Small intestine (tissue), 7 donors: ENCODE data around the gene TNS2. TPM values are rescaled to one million over a fixed set of nuclear protein-coding genes. Genes with fewer than 3 reads are reported as not detected.
"Not testable (repeated sequence)": the region's sequence is repeated elsewhere in the genome, so short reads cannot be mapped to it uniquely, and the experiment has no call there.

ENCODE experiments used
- DNase-seq, 2 donors: peaks; one replicate each; pipeline versions ENCODE4 v3.0.0 to v3.0.0-alpha.2; 2013
- FAIRE-seq: peaks from 2 replicates; lab custom pipeline; 2012; peaks lifted over from hg19 to GRCh38; lab: Jason Lieb, UNC
- H3K27ac ChIP-seq, 3 donors: one replicate each; pipeline ENCODE4 v1.5.1; 2013; ENCODE audit warnings: low read length in 2 of 3, mild to moderate bottlenecking in 2 of 3, control low read depth in 1 of 3, inconsistent platforms in 1 of 3, low read depth in 1 of 3, moderate library complexity in 1 of 3
- H3K27me3 ChIP-seq, 3 donors: one replicate each; pipeline ENCODE4 v1.6.1; 2013; ENCODE audit warnings: low read length in 3 of 3, inconsistent platforms in 1 of 3; ENCODE audit not compliant: control insufficient read depth in 3 of 3, insufficient read depth in 3 of 3
- H3K36me3 ChIP-seq, 3 donors: one replicate each; pipeline ENCODE4 v1.6.1; 2013; ENCODE audit warnings: low read length in 3 of 3, inconsistent platforms in 1 of 3, low read depth in 1 of 3, mild to moderate bottlenecking in 1 of 3, moderate library complexity in 1 of 3; ENCODE audit not compliant: control insufficient read depth in 3 of 3, insufficient read depth in 2 of 3
- H3K4me1 ChIP-seq, 3 donors: one replicate each; pipeline ENCODE4 v1.6.1; 2013; ENCODE audit warnings: low read length in 2 of 3, inconsistent platforms in 1 of 3, low read depth in 1 of 3, mild to moderate bottlenecking in 1 of 3, moderate library complexity in 1 of 3; ENCODE audit not compliant: control insufficient read depth in 3 of 3, insufficient read depth in 2 of 3
- H3K4me3 ChIP-seq, 3 donors: one replicate each; pipeline ENCODE4 v1.5.1; 2013; ENCODE audit warnings: low read length in 3 of 3, control low read depth in 1 of 3, inconsistent platforms in 1 of 3, low read depth in 1 of 3, mild to moderate bottlenecking in 1 of 3, moderate library complexity in 1 of 3
- H3K9me3 ChIP-seq, 2 donors: one replicate each; pipeline ENCODE4 v1.6.1; 2013; ENCODE audit warnings: low read depth in 1 of 2, low read length in 1 of 2; ENCODE audit not compliant: control insufficient read depth in 2 of 2, insufficient read depth in 1 of 2
- WGBS, 3 donors: extraction: QIAGEN DNeasy Blood & Tissue Kit; methylation state at CpG; one replicate each; pipeline ENCODE4 v1.1.7; 2013; 5-methylcytosine and 5-hydroxymethylcytosine counted together
- polyA plus RNA-seq, 4 donors: library from polyadenylated mRNA; stranded (reverse) in 3 of 4; unstranded in 1 of 4; fragments of 200-250 nt in 3 of 4; fragments of 120-200 nt in 1 of 4; gene quantifications; one replicate each; pipeline versions ENCODE4 v1.2.1 to v1.2.3, GENCODE V29; 2013
- donor health status: healthy with polysubstance abuse.
- donor health status: control.
- donor health status: control.
- donor health status: Bipolar disorder and iron deficiency.
- donor health status: healthy.

Gene TNS2
- polyA plus RNA-seq, 4 donors, result 5.8 to 52.9 (median 25.0) TPM

DNA sequence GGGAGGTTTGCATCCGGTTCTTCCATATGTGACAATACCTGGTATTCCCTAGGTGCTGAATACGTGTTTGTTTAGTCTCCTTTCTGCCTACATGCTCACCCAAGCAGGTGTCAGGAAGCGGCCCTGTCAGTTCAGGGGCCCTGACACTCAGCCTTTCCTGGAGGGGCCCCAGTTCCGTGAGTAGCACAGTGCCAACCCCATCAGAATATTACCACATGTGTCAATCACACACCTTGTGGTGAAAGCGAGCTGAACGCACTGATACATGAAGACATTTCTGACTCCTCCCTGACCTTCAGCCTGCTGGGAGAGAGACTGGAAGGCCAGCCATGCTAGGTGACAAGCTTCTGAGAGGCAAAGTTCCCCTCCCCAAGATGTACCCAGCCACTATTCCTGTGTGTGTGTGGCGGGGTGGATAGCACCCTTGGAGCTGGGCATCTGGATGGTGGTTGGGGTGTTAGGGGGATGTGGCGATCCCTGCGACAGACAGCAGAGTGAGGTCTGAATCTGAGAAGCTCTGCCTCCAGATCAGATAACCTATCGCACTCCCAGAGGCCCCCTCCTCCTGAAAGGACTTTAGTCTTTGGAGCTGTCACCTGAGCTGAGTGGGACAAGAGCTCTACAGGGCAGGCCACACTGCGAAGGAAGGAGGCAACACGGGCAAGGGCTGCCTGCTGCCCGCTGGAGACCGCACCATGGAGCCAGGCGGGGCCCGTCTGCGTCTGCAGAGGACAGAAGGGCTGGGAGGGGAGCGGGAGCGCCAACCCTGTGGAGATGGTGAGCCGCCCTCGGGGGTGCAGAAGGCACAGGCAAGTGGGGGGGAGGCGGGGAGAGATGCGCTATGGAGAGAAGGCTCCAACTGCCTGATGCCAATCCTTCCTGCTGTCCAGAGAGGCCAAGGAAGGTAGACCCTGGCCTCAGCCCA is 53.3 kb downstream of the TNS2 start, which contains the start of gene SOAT2:
Gene SOAT2, plus strand, starts transcription at position 604 of the 925 bp plus-strand sequence. Its CDS starts 92 bp downstream, at position 696.
- H3K9me3 ChIP-seq, result no peaks in the 10 kb centered on the region
- no peak for FAIRE-seq
- H3K36me3 ChIP-seq, result peaks cover 0 to 15% (median 0%) of the 10 kb centered on the region in 3 donors
- peak; percentile 81 to 92 for DNase-seq
- peak within 1 kb of the TSS in 2 of 3 donors; percentile 36 to 41 for H3K4me3 ChIP-seq
- 27 to 64% (median 38%) methylated on average over 22 to 23 of the region's 23 CpGs for WGBS, 3 donors
- peaks cover 9 to 66% (median 19%) of the 10 kb centered on the region in 3 donors for H3K4me1 ChIP-seq
- no peaks in the 10 kb centered on the region for H3K27me3 ChIP-seq
- H3K27ac ChIP-seq, result peak within 1 kb of the TSS; percentile 86 to 97 (median 90)

DNA sequence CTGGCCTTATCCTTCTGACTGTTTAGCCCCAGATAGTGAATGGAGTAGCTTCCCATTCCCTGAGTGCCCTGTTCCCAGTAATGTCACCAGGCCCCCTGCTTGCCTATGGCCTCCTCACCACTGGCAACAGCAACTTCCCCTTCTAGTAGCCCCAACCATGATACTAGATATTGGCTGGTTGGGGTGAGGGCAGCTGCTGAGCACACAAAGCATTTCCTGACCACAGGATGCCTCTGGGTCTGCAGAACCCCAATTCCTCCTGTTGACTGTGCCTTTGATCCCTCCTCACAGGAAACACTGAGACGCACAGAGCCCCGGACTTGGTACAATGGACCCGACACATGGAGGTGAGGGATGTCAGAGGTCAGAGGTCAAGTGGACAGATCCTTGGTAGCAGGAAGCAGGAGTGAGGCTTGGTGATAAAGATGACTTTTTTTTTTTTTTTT is 54.0 kb downstream of the TNS2 start:
- Histone ChIP-seq H3K36me3 (peaks cover 0 to 16% (median 0%) of the 10 kb centered on the region in 3 donors), H3K9me3 (no peaks in the 10 kb centered on the region), H3K27me3 (no peaks in the 10 kb centered on the region), H3K4me3 (peak overlapping the region in 2 of 3 donors; percentile 36 to 41), H3K27ac (peak overlapping the region; percentile 86 to 97 (median 90)), H3K4me1 (peaks cover 9 to 59% (median 17%) of the 10 kb centered on the region in 3 donors)
- DNase-seq (peak in 1 of 2 donors; percentile 55), FAIRE-seq (no peak)
- WGBS, 3 donors, result 9 to 33% (median 16%) methylated on average over 3 of the region's 3 CpGs

DNA sequence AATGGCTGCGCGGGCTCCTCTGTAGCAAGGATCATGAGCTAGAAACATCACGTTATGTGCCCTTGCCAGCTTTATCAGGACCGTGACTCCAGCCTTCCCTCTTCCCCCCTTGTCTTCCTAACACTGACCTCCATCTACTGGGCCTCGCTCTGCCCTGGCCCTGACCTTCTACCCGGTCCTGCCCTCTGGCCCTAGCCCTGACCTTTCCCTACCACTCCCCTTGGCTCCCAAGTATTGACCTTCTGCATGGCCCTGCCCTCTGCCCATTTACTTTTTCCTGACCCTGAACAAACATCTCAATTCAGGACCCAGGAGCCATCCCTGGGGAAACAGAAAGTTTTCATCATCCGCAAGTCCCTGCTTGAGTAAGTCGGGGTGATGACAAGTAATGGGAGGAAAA is 55.4 kb downstream of the TNS2 start:
- 88 to 97% (median 96%) methylated on average over 8 of the region's 8 CpGs for WGBS, 3 donors
- Histone ChIP-seq H3K4me1 (peaks cover 9 to 53% (median 14%) of the 10 kb centered on the region in 3 donors), H3K36me3 (peaks cover 0 to 22% (median 0%) of the 10 kb centered on the region in 3 donors), H3K27ac (no peak overlapping the region), H3K4me3 (peak overlapping the region in 1 of 3 donors; percentile 1), H3K27me3 (no peaks in the 10 kb centered on the region), H3K9me3 (no peaks in the 10 kb centered on the region)
- FAIRE-seq (no peak), DNase-seq (no peak)

DNA sequence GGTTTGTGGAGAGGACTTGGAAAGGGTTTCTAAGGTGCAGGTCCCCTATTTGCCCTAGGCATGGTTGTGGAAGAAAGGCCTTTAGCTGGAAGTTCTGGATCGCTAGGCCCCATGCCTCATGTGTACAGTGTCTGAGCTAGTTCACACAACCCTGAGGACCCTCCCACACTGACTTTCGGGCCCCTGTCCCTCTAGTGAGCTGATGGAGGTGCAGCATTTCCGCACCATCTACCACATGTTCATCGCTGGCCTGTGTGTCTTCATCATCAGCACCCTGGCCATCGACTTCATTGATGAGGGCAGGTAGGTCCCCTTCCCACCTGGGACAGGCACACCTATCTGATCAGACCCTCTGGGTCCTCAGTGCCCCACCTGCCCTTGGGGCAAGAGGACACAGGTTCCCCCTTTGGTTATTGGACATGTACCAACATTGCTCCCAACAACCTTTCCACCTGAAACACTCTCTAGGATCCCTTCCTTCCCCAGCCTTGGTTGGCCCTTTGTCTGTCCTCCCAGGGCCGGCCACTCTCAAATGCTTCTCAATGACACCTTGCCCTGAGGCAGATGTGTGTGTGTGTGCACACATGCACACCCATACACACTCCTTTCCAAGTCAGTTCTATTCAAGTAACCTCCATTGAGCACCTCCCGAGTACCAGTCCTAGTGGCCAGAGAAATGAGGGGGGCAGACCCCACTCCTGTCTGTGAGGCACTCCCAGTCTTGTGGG is 56.0 kb downstream of the TNS2 start:
- Histone ChIP-seq H3K9me3 (no peaks in the 10 kb centered on the region), H3K4me1 (peaks cover 9 to 53% (median 14%) of the 10 kb centered on the region in 3 donors), H3K36me3 (peaks cover 0 to 22% (median 0%) of the 10 kb centered on the region in 3 donors), H3K27me3 (no peaks in the 10 kb centered on the region), H3K27ac (no peak overlapping the region), H3K4me3 (no peak overlapping the region)
- no peak for FAIRE-seq
- no peak for DNase-seq
- 88 to 93% (median 91%) methylated on average over 7 of the region's 7 CpGs for WGBS, 3 donors

DNA sequence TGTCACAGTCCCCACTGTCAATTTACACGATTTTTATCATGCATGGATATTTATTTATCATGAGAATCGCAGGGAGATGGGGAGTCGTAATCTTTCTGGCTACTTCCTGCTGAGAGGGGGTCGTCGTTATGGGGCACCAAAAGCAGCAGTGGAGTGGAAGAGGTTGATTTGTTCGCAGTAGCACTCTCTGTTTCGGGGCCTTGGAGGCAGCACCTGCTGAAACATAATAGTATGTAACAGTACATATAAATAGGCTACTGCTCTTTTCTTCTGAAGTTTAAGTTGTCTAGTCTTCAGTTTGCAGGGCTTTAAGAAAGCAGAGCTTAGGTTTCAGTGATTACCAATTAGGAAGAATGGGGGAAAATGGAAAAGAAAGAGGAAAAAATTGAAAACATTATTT is 57.3 kb downstream of the TNS2 start:
- DNase-seq (no peak), FAIRE-seq (no peak)
- Histone ChIP-seq H3K27ac (no peak overlapping the region), H3K4me1 (peaks cover 9 to 50% (median 14%) of the 10 kb centered on the region in 3 donors), H3K36me3 (peaks cover 0 to 22% (median 0%) of the 10 kb centered on the region in 3 donors), H3K4me3 (no peak overlapping the region), H3K27me3 (no peaks in the 10 kb centered on the region), H3K9me3 (no peaks in the 10 kb centered on the region)
- WGBS, 3 donors, result 54 to 73% (median 71%) methylated on average over 7 of the region's 7 CpGs

DNA sequence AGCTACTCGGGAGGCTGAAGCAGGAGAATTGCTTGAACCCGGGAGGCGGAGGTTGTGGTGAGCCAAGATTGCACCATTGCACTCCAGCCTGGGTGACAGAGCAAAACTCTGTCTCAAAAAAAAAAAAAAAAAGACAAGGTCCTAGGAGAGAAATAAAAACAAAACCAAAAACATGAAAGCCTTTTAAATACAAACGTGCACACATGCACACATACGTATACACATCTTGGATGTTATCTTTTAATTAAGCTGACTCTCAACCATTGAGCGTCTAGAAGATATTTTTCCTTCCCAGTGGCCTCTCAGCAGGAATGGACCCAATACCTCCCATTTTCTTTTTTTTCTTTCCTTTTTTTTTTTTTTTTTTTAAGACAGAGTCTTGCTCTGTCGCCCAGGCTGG is 62.6 kb downstream of the TNS2 start:
- Histone ChIP-seq H3K4me1 (peaks cover 0 to 25% (median 0%) of the 10 kb centered on the region in 3 donors), H3K36me3 (peaks cover 0 to 25% (median 0%) of the 10 kb centered on the region in 3 donors)
- 90 to 94% (median 90%) methylated on average over 6 to 7 of the region's 7 CpGs for WGBS, 3 donors
- not testable (repeated sequence) for H3K4me3 ChIP-seq, FAIRE-seq, H3K27me3 ChIP-seq, H3K9me3 ChIP-seq, H3K27ac ChIP-seq
- peak in 1 of 2 donors; percentile 15 for DNase-seq

DNA sequence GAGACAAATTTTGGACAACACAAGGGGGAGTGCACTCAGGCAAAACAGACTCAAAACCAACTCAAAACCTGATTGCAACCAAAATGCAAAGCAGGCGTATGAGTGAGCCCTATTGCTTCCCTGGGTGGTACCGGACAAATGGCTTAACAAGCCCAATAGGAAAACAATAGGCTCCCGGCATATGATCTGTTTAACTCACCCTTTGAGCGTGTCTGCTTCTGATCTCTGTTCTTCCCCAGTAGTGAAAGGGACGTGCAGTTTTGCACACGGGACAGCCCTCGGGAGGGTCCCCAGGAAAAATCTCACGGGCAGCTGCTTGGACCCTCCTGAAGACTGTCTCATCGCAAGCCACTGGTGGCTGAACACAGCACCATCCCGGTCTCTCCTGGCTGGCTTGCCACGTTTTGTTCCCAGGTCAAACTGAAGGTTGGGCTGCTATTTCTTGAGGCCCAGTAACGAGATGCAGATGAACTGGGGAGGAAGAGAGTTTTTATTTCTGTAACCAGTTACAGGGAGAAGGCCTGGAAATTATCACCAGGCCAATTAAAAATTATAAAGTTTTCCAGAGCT is 63.4 kb downstream of the TNS2 start:
- DNase-seq (peak in 1 of 2 donors; percentile 39), FAIRE-seq (no peak)
- H3K36me3 ChIP-seq, result peaks cover 0 to 33% (median 0%) of the 10 kb centered on the region in 3 donors
- H3K9me3 ChIP-seq, result no peaks in the 10 kb centered on the region
- peak overlapping the region in 1 of 3 donors; percentile 80 for H3K27ac ChIP-seq
- WGBS, 3 donors, result 75 to 81% (median 75%) methylated on average over 12 of the region's 12 CpGs
- peak overlapping the region in 1 of 3 donors; percentile 24 for H3K4me3 ChIP-seq
- H3K27me3 ChIP-seq, result no peaks in the 10 kb centered on the region
- peaks cover 0 to 30% (median 0%) of the 10 kb centered on the region in 3 donors for H3K4me1 ChIP-seq
